ENCODE measurements around the gene PRR33.

DNA sequence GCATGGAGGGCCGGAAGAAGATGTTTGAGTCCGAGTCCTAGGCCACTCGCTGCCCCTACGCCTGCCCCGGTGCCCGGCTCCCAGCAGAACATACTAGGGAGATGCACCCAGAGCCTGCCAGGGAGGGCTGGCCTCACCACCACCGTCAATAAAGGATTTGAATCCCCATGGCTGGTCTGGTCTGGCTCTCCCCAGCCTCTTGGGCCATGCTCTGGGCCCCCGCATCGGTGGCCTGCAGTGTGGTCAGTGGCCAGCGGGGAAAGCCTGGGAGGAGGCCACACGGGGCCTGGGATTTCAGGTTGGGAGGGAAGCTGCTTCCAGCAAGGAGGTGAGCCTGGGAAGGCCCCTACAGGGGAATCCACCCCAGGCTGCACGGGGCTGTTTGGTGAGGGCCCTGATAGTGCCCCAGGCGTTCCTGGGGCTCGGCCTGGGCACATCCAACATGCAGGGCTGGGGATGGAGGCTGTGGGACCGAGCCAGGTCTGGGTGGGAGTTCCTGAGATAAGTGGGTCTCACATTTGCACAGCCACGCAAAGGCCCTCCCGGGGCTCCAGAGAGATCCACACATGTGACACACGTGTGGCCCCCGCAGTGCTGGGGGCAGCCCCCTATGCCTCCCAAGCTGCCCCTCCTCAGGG is 50.1 kb downstream of the PRR33 start:
- TF ChIP-seq, protein P1, sequence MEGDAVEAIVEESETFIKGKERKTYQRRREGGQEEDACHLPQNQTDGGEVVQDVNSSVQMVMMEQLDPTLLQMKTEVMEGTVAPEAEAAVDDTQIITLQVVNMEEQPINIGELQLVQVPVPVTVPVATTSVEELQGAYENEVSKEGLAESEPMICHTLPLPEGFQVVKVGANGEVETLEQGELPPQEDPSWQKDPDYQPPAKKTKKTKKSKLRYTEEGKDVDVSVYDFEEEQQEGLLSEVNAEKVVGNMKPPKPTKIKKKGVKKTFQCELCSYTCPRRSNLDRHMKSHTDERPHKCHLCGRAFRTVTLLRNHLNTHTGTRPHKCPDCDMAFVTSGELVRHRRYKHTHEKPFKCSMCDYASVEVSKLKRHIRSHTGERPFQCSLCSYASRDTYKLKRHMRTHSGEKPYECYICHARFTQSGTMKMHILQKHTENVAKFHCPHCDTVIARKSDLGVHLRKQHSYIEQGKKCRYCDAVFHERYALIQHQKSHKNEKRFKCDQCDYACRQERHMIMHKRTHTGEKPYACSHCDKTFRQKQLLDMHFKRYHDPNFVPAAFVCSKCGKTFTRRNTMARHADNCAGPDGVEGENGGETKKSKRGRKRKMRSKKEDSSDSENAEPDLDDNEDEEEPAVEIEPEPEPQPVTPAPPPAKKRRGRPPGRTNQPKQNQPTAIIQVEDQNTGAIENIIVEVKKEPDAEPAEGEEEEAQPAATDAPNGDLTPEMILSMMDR (IDR thresholded peaks at IDR 0.05), result no peak
- no peak for TF ChIP-seq POLR2A (IDR thresholded peaks at IDR 0.05)

All from heart left ventricle (tissue), 13 donors.